CD4-positive, CD25-positive, alpha-beta regulatory T cell (primary cell): ENCODE results near the gene KCNK18. TPM values are rescaled to one million over a fixed set of nuclear protein-coding genes. Genes with fewer than 3 reads are reported as not detected.

Experiments used
- ATAC-seq, 2 donors: fragments of 150-1000 bp; cut with Tn5 transposase; one replicate each; pipeline ENCODE4 v1.10.0; 2021; ENCODE audit warnings: low read depth in 2 of 2, moderate number of reproducible peaks in 2 of 2, moderate library complexity in 1 of 2
- DNase-seq, 3 donors: peaks; one replicate each; pipeline versions ENCODE4 v3.0.0 to v3.0.0-alpha.2; 2012 to 2022; ENCODE audit warnings: mixed read lengths in 1 of 3
- H3K27ac ChIP-seq: one replicate; pipeline ENCODE4 v1.7.0; 2013; ENCODE audit warnings: mild to moderate bottlenecking, low read length; ENCODE audit not compliant: insufficient read depth, poor library complexity, severe bottlenecking
- H3K27me3 ChIP-seq: one replicate; pipeline ENCODE4 v1.7.0; 2013; ENCODE audit warnings: low read length; ENCODE audit not compliant: control insufficient read depth, insufficient read depth
- H3K36me3 ChIP-seq: one replicate; pipeline ENCODE4 v1.7.0; 2013; ENCODE audit warnings: mild to moderate bottlenecking, low read length, moderate library complexity; ENCODE audit not compliant: control insufficient read depth, insufficient read depth
- H3K4me1 ChIP-seq: 2 replicates; pipeline ENCODE4 v1.7.0; 2013; ENCODE audit warnings: mild to moderate bottlenecking, low read length; ENCODE audit not compliant: insufficient read depth, control insufficient read depth, poor library complexity, severe bottlenecking
- H3K4me3 ChIP-seq: one replicate; pipeline ENCODE4 v1.7.0; 2013; ENCODE audit warnings: low read depth, mild to moderate bottlenecking, low read length, moderate library complexity
- H3K9me3 ChIP-seq, 2 experiments: 1 replicate in 1 of 2; 2 replicates in 1 of 2; pipeline ENCODE4 v1.7.0; 2013; ENCODE audit warnings: low read length in 2 of 2, mild to moderate bottlenecking in 1 of 2, moderate library complexity in 1 of 2; ENCODE audit not compliant: control insufficient read depth in 2 of 2
- H3K27ac Mint-ChIP-seq, 3 donors: one replicate each; pipeline ENCODE4 v1.8.0; 2020 to 2022; ENCODE audit warnings: mild to moderate bottlenecking in 3 of 3, mixed read lengths in 3 of 3, moderate library complexity in 2 of 3
- H3K27me3 Mint-ChIP-seq: one replicate; pipeline ENCODE4 v1.8.0; 2022; ENCODE audit warnings: mild to moderate bottlenecking, mixed read lengths
- H3K36me3 Mint-ChIP-seq: one replicate; pipeline ENCODE4 v1.8.0; 2020; ENCODE audit warnings: mixed read lengths
- H3K4me1 Mint-ChIP-seq, 4 donors: one replicate each; pipeline ENCODE4 v1.8.0; 2020 to 2022; ENCODE audit warnings: mixed read lengths in 4 of 4, mild to moderate bottlenecking in 1 of 4
- H3K4me3 Mint-ChIP-seq, 4 donors: one replicate each; pipeline ENCODE4 v1.8.0; 2020 to 2022; ENCODE audit warnings: mild to moderate bottlenecking in 4 of 4, mixed read lengths in 4 of 4, moderate library complexity in 3 of 4
- H3K9me3 Mint-ChIP-seq, 7 donors: one replicate each; pipeline ENCODE4 v1.8.0; 2020 to 2022; ENCODE audit warnings: mixed read lengths in 7 of 7, mild to moderate bottlenecking in 3 of 7, moderate library complexity in 2 of 7
- polyA plus RNA-seq, 4 donors: library from polyadenylated mRNA; unstranded; fragments of 300-500 nt; fragmentation: Illumina TruSeq; gene quantifications; one replicate each; pipeline ENCODE4 v1.2.3, GENCODE V29; 2021
- total RNA-seq: library from RNA; stranded (reverse); gene quantifications from one replicate; pipeline ENCODE4 v1.2.3, GENCODE V29; 2022

KCNK18 gene
- total and polyA plus RNA-seq, 5 donors from 2014 or later: not detected

DNA sequence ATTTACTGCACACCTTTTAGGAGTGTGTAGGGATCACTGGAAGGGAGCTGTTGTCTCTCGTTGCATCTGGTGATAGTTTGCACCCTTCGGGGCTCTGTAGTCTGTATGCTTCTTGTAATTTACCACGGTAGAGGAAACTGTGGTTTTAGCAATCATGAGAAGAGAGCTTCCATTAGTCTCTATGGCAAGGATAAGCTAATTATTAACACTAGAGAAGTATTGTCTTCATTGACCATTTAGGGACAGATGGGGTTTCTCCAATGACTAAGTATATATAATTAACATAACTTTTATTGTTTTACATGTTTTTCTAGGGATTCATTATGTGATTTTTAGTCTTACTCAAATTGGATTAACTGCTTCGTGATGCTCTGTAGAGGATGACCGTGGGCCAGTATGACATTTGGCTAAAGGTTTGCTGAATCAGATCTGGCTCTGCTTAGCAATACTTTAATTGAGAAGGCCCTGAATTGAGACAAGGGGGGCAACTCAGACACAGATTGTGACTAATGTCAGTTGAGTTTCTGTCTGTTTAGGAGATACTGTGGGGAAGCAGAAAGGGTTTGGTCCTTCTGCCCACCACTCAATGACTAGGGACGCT lies 52.3 kb downstream of the KCNK18 start:
- no peak for DNase-seq

GRCh38 chr10:117250411-117250810 lies 53.1 kb downstream of the KCNK18 start:
- Mint-ChIP-seq H3K4me1 (no peaks in the 10 kb centered on the region), H3K27me3 (peaks cover 13% of the 10 kb centered on the region), H3K4me3 (no peak overlapping the region), H3K9me3 (no peaks in the 10 kb centered on the region), H3K27ac (no peak overlapping the region), H3K36me3 (no peaks in the 10 kb centered on the region)
- ATAC-seq (no peak), DNase-seq (no peak)
- Histone ChIP-seq H3K4me1 (no peaks in the 10 kb centered on the region), H3K9me3 (no peaks in the 10 kb centered on the region), H3K4me3 (no peak overlapping the region), H3K27me3 (peaks cover 4% of the 10 kb centered on the region), H3K27ac (no peak overlapping the region), H3K36me3 (no peaks in the 10 kb centered on the region)

More for the DNA sequence above, 52.3 kb downstream of the KCNK18 start:
- H3K4me1 ChIP-seq: no peaks in the 10 kb centered on the region
- Mint-ChIP-seq H3K4me3 (no peak overlapping the region), H3K4me1 (no peaks in the 10 kb centered on the region), H3K36me3 (no peaks in the 10 kb centered on the region), H3K27me3 (peaks cover 13% of the 10 kb centered on the region), H3K27ac (no peak overlapping the region), H3K9me3 (no peaks in the 10 kb centered on the region)
- H3K36me3 ChIP-seq: no peaks in the 10 kb centered on the region
- ATAC-seq: no peak
- H3K27ac ChIP-seq: no peak overlapping the region
- peaks cover 4% of the 10 kb centered on the region for H3K27me3 ChIP-seq
- no peaks in the 10 kb centered on the region for H3K9me3 ChIP-seq
- no peak overlapping the region for H3K4me3 ChIP-seq

- Histone ChIP-seq H3K4me3 (no peak overlapping the region), H3K9me3 (no peaks in the 10 kb centered on the region), H3K4me1 (no peaks in the 10 kb centered on the region), H3K27me3 (no peaks in the 10 kb centered on the region), H3K27ac (no peak overlapping the region), H3K36me3 (no peaks in the 10 kb centered on the region)
- Mint-ChIP-seq H3K9me3 (no peaks in the 10 kb centered on the region), H3K27ac (no peak overlapping the region), H3K4me3 (no peak overlapping the region), H3K4me1 (no peaks in the 10 kb centered on the region), H3K27me3 (peaks cover 17% of the 10 kb centered on the region), H3K36me3 (no peaks in the 10 kb centered on the region)
- no peak for DNase-seq
- no peak for ATAC-seq
Measured at GRCh38 chr10:117253908-117254307, 56.6 kb downstream of the KCNK18 start.

GRCh38 chr10:117254338-117254737 lies 57.0 kb downstream of the KCNK18 start:
- Mint-ChIP-seq H3K36me3 (no peaks in the 10 kb centered on the region), H3K4me3 (no peak overlapping the region), H3K27ac (no peak overlapping the region), H3K9me3 (no peaks in the 10 kb centered on the region), H3K27me3 (peaks cover 17% of the 10 kb centered on the region), H3K4me1 (no peaks in the 10 kb centered on the region)
- H3K36me3 ChIP-seq: no peaks in the 10 kb centered on the region
- no peak for ATAC-seq
- H3K27ac ChIP-seq: no peak overlapping the region
- peaks cover 3% of the 10 kb centered on the region for H3K27me3 ChIP-seq
- H3K4me3 ChIP-seq: no peak overlapping the region
- DNase-seq: no peak
- H3K9me3 ChIP-seq: no peaks in the 10 kb centered on the region
- H3K4me1 ChIP-seq: no peaks in the 10 kb centered on the region

DNA sequence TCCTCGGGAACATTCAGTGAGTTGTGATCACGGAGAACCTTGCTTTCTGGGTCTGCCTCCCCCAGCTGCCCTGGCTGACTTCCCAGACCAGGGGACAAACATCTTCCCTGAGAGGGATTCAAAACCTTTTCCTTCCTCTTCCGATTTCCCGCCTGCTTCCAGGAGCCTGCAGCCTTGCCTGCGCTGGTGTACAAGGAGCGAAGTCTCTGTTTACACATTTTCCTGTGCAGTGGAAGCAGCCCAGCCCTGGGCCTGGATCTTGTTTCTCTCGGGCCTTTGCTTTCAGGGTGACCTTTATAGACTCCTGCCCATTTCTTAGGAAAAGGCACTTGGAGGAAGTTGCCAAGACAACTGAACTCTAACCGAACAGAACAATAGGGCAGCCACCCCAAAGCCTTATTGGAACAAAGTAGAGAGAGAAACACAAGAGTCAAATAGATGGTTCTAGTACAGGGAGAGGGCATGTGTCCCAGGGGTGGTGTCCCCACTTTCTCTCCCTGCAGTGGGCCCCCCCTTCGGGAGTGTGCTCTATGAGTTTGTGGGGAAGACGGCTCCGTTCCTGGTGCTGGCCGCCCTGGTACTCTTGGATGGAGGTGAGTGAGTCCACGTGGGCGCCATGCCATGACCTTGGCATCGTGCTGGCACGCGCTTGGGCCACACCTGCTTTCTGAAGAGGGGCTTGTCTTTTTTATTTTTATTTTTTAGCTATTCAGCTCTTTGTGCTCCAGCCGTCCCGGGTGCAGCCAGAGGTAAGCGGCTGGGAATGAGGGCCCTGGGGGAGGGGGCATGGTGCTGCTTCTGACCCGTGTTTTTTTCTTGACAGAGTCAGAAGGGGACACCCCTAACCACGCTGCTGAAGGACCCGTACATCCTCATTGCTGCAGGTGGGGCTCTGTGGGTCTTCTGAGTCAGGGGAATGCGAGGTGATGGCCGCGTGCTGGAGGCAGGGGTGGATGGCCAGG lies 57.8 kb downstream of the KCNK18 start:
- no peak for ATAC-seq
- Histone ChIP-seq H3K36me3 (no peaks in the 10 kb centered on the region), H3K9me3 (no peaks in the 10 kb centered on the region), H3K4me1 (no peaks in the 10 kb centered on the region), H3K4me3 (no peak overlapping the region), H3K27ac (no peak overlapping the region), H3K27me3 (peaks cover 6% of the 10 kb centered on the region)
- H3K4me1 Mint-ChIP-seq: no peaks in the 10 kb centered on the region
- H3K9me3 Mint-ChIP-seq: no peaks in the 10 kb centered on the region
- H3K27me3 Mint-ChIP-seq: peaks cover 11% of the 10 kb centered on the region
- no peak for DNase-seq
- no peaks in the 10 kb centered on the region for H3K36me3 Mint-ChIP-seq
- no peak overlapping the region for H3K4me3 Mint-ChIP-seq
- H3K27ac Mint-ChIP-seq: no peak overlapping the region

DNA sequence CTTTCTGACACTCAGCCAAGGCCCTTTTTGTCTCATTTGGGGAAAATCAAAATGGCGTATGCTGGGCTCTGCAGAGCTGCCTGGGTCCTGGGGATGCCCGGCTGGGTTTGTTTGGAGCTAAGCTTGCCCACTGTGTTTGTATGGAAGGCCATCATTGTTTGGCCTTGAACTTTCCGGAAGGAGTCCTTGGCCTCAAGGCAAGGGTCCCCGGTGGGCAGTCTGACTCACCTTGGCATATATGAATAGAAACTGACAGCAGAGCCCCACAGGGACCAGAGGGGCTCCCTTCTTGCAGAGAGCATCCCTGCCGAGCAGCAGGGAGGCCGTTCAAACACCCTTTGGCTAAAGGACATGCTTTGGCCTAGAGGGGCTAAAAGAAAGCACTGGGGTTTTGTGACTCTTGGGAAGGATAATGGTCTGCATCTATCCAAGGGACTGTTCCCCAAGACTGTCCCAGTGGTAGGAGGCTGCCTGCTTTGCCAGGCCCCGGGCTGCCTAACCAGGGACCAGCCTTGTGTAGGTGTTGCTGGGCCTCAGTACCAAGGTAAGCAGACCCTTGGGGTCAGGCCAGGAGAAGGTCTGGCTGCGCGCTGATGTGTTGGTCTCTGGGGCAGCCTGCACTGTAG lies 58.7 kb downstream of the KCNK18 start:
- DNase-seq (no peak), ATAC-seq (no peak)
- no peak overlapping the region for H3K4me3 Mint-ChIP-seq
- H3K36me3 ChIP-seq: no peaks in the 10 kb centered on the region
- no peaks in the 10 kb centered on the region for H3K9me3 Mint-ChIP-seq
- H3K4me3 ChIP-seq: no peak overlapping the region
- H3K27me3 Mint-ChIP-seq: peaks cover 10% of the 10 kb centered on the region
- H3K27me3 ChIP-seq: peaks cover 11% of the 10 kb centered on the region
- no peaks in the 10 kb centered on the region for H3K4me1 ChIP-seq
- H3K36me3 Mint-ChIP-seq: no peaks in the 10 kb centered on the region
- H3K27ac Mint-ChIP-seq: no peak overlapping the region
- H3K27ac ChIP-seq: no peak overlapping the region
- no peaks in the 10 kb centered on the region for H3K4me1 Mint-ChIP-seq
- H3K9me3 ChIP-seq: no peaks in the 10 kb centered on the region

DNA sequence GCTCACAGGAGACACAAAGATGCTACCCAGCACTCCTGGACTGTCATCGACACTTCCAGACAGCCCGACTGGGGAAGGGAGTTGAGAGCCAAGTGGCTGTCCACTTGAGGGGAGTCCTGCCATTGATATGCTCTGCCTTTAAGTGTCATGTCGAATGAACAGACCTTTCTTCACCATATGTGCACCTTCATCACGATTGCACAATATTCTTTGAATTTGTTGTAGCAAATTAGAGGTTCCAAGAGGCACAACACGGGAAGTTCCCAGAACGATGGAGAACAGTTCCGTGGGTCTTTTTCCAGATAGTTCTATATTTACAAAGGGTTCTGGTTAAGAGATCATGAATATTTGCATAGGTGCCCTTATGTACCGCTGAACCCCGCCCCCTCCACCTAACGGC lies 59.6 kb downstream of the KCNK18 start:
- H3K9me3 Mint-ChIP-seq: no peaks in the 10 kb centered on the region
- Histone ChIP-seq H3K4me3 (no peak overlapping the region), H3K4me1 (no peaks in the 10 kb centered on the region), H3K36me3 (no peaks in the 10 kb centered on the region), H3K9me3 (no peaks in the 10 kb centered on the region), H3K27ac (no peak overlapping the region), H3K27me3 (peaks cover 11% of the 10 kb centered on the region)
- no peak for DNase-seq
- no peak for ATAC-seq
- no peaks in the 10 kb centered on the region for H3K4me1 Mint-ChIP-seq
- peaks cover 16% of the 10 kb centered on the region for H3K27me3 Mint-ChIP-seq
- H3K27ac Mint-ChIP-seq: no peak overlapping the region
- H3K36me3 Mint-ChIP-seq: no peaks in the 10 kb centered on the region
- H3K4me3 Mint-ChIP-seq: no peak overlapping the region
